ENCODE data around the gene METTL26. TPM values are rescaled to one million over a fixed set of nuclear protein-coding genes. Genes with fewer than 3 reads are reported as not detected.

The METTL26 gene
- total RNA-seq, 1 experiment from 2014 or later, result 115 TPM

GRCh38 chr16:595094-595528 is 41.0 kb downstream of the METTL26 start:
- Mint-ChIP-seq H3K4me1 (peaks cover 8% of the 10 kb centered on the region), H3K9me3 (no peaks in the 10 kb centered on the region), H3K27ac (no peak overlapping the region), H3K36me3 (peaks cover 12% of the 10 kb centered on the region), H3K4me3 (no peak overlapping the region), H3K27me3 (ENCODE audit: low read depth) (peaks cover 13% of the 10 kb centered on the region)
- ChIA-PET POLR2A (interaction anchor here (0.6 kb wide), 1 partner anchor 1657 kb away, joined by 3 read pairs; the partner anchor contains the start of gene ECI1), CTCF (interaction anchor here (0.9 to 1.3 kb wide), 2 partner anchors 18 to 27 kb away, joined by 3 to 5 read pairs; no protein-coding TSS in a partner anchor)
- TF ChIP-seq NR1H2 (CRISPR knock-in tag; IDR thresholded peaks at IDR 0.05) (no peak), AR (CRISPR knock-in tag; IDR thresholded peaks at IDR 0.05) (no peak), ATF1 (CRISPR knock-in tag; IDR thresholded peaks at IDR 0.05) (no peak), ZNF232 (CRISPR knock-in tag; IDR thresholded peaks at IDR 0.05) (no peak), NFYB (CRISPR knock-in tag; conservative IDR thresholded peaks at IDR 0.05; ENCODE audit: low read depth) (no peak), FOXP1 (CRISPR knock-in tag; IDR thresholded peaks at IDR 0.05; ENCODE audit: borderline replicate concordance) (no peak), MAX (CRISPR knock-in tag; IDR thresholded peaks at IDR 0.05) (no peak), ZNF532 (CRISPR knock-in tag; IDR thresholded peaks at IDR 0.05; ENCODE audit: borderline replicate concordance) (no peak), ATF6 (CRISPR knock-in tag; IDR thresholded peaks at IDR 0.05) (no peak), NFE2L1 (CRISPR knock-in tag; IDR thresholded peaks at IDR 0.05) (no peak)
- no peak for ATAC-seq
- no peak for DNase-seq (ENCODE audit: low spot score)

GRCh38 chr16:593807-594206 is 42.3 kb downstream of the METTL26 start:
- CTCF ChIA-PET, result interaction anchor here (0.8 to 1.9 kb wide), 4 partner anchors 11 to 54 kb away, joined by 3 to 6 read pairs (median 4); no protein-coding TSS in a partner anchor
- POLR2A ChIA-PET, result no interaction called here
- peaks cover 3% of the 10 kb centered on the region for H3K36me3 Mint-ChIP-seq
- TF ChIP-seq ARID4B (CRISPR knock-in tag; IDR thresholded peaks at IDR 0.05; ENCODE audit: borderline replicate concordance), result no peak
- TF ChIP-seq ELF4 (CRISPR knock-in tag; IDR thresholded peaks at IDR 0.05; ENCODE audit: low read depth), result no peak
- TF ChIP-seq ATF2 (CRISPR knock-in tag; IDR thresholded peaks at IDR 0.05; ENCODE audit: borderline replicate concordance, low read depth), result no peak
- no peak for TF ChIP-seq TEAD4 (CRISPR knock-in tag; IDR thresholded peaks at IDR 0.05)
- no peak for TF ChIP-seq RORB (CRISPR knock-in tag; IDR thresholded peaks at IDR 0.05)
- TF ChIP-seq CREM (CRISPR knock-in tag; IDR thresholded peaks at IDR 0.05), result no peak
- no peak for TF ChIP-seq JUN (CRISPR knock-in tag; IDR thresholded peaks at IDR 0.05)
- TF ChIP-seq HMGXB4 (CRISPR knock-in tag; IDR thresholded peaks at IDR 0.05), result no peak

More at GRCh38 chr16:593807-594206, 42.3 kb downstream of the METTL26 start:
- Mint-ChIP-seq H3K9me3 (no peaks in the 10 kb centered on the region), H3K4me1 (peaks cover 8% of the 10 kb centered on the region), H3K27ac (peak overlapping the region; percentile 12; the same call in 1 of the 2 replicates), H3K4me3 (no peak overlapping the region), H3K27me3 (ENCODE audit: low read depth) (peaks cover 13% of the 10 kb centered on the region)
- ATAC-seq (no peak), DNase-seq (ENCODE audit: low spot score) (no peak)

Measured in WTC11 (cell line).